ENCODE data around the gene AP3B2.

- no peak for TF ChIP-seq CTCF (conservative IDR thresholded peaks at IDR 0.05)
- no peak for TF ChIP-seq EZH2 (IDR thresholded peaks at IDR 0.05; ENCODE audit: low read depth)
Measured at GRCh38 chr15:82743810-82744209, 34.1 kb upstream of the AP3B2 start.

Measured in PC-9 (cell line).